Tibial nerve (tissue), 4 donors: ENCODE measurements around the gene KLF13. TPM values are rescaled to one million over a fixed set of nuclear protein-coding genes. Genes with fewer than 3 reads are reported as not detected.

Source experiments
- DNase-seq, 2 donors: peaks; one replicate each; pipeline ENCODE4 v3.0.0-alpha.2; 2019; ENCODE audit warnings: low spot score in 2 of 2
- H3K27ac ChIP-seq, 4 donors: fragments of 200-600 bp; sonication (generic) in 3 of 4; one replicate each; pipeline ENCODE4 v1.5.1; 2017 to 2019; ENCODE audit warnings: mild to moderate bottlenecking in 1 of 4
- H3K27me3 ChIP-seq, 2 donors: fragments of 200-600 bp; sonication (generic) in 1 of 2; one replicate each; pipeline versions ENCODE4 v1.5.1 to v1.6.0; 2017 to 2019
- H3K36me3 ChIP-seq, 3 donors: fragments of 200-600 bp; sonication (generic); one replicate each; pipeline ENCODE4 v1.5.1; 2018 to 2019
- H3K4me1 ChIP-seq, 4 donors: fragments of 200-600 bp; sonication (generic) in 3 of 4; one replicate each; pipeline ENCODE4 v1.5.1; 2017 to 2019
- H3K4me3 ChIP-seq, 4 donors: fragments of 200-600 bp; sonication (generic) in 3 of 4; one replicate each; pipeline ENCODE4 v1.5.1; 2017 to 2019; ENCODE audit warnings: mild to moderate bottlenecking in 1 of 4, moderate library complexity in 1 of 4
- H3K9me3 ChIP-seq, 4 donors: fragments of 200-600 bp; sonication (generic) in 3 of 4; one replicate each; pipeline ENCODE4 v1.5.1; 2017 to 2019
- EP300 ChIP-seq, 2 donors: sonication (generic); formaldehyde crosslinking; IDR thresholded peaks; one replicate each; pipeline ENCODE4 v1.6.1; 2017; ENCODE audit warnings: antibody characterized with exemption in 2 of 2, mild to moderate bottlenecking in 1 of 2
- POLR2A ChIP-seq, 2 donors: fragments of 450-650 bp; IDR thresholded peaks; one replicate each; pipeline ENCODE4 v1.6.1; 2017; ENCODE audit warnings: antibody characterized with exemption in 2 of 2, mild to moderate bottlenecking in 2 of 2, moderate library complexity in 2 of 2
- WGBS, 2 donors: methylation state at CpG; one replicate each; pipeline ENCODE4 v1.1.5; 2018; 5-methylcytosine and 5-hydroxymethylcytosine counted together
- total RNA-seq, 4 donors: library from RNA; depleted of rRNA; stranded (reverse); fragments of >200 nt; gene quantifications; one replicate each; pipeline ENCODE4 v1.1.0, GENCODE V29; 2016
- TF ChIP-seq, protein P1 (sequence below), 5 experiments: fragments of 200-600 bp in 3 of 5; fragments of 450-650 bp in 2 of 5; sonication (generic) in 3 of 5; IDR thresholded peaks; one replicate each; pipeline ENCODE4 v1.5.1; 2016 to 2019; ENCODE audit warnings: antibody characterized with exemption in 5 of 5, mild to moderate bottlenecking in 3 of 5, moderate library complexity in 2 of 5

Gene KLF13
- total RNA-seq, 4 donors from 2014 or later: 61.2 to 77.9 (median 75.1) TPM

DNA sequence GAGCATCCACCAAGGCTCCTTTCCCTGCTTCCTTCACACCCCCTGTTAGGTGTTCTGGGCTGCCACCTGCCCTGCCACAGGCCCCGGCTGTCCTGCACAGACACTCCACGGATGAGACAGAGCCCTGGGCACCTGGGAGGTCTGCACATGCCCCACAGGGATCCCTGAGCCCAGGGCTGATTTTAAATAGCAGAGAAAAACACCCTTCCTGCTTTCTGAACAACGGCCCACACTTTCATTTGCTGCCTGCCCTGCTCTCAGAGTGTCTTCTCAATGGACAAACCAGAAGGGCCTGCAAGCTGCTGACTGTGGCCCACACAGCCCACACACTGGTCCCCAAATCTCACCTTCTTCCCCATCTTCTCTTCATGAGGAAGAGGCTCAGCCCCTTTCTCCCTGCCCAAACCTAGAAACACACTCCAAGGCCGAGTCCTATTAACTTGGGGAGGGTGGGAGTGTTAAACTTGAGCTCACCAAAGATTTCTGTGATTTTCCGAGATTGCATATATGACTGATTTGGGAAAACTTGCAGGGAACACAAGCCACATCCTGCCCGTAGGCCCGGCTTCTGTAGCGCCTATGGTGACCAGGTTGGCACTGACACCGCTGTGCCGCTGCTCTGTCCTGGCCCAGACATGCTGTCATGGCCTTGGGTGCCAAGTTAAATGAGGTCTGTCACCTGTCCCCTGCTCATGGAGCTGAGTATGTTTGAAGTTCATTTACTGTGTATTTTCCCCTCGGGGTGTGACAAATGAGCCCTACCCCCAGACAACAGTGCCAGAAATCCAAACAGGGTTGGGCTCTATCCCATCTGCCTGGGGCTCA, 47.2 kb upstream of the KLF13 start:
- Histone ChIP-seq H3K27ac (peak overlapping the region; percentile 53 to 91 (median 78)), H3K9me3 (no peaks in the 10 kb centered on the region), H3K4me1 (peaks cover 0 to 39% (median 14%) of the 10 kb centered on the region in 4 donors), H3K27me3 (no peaks in the 10 kb centered on the region), H3K36me3 (no peaks in the 10 kb centered on the region), H3K4me3 (no peak overlapping the region)
- 53 to 63% methylated on average over 11 of the region's 11 CpGs for WGBS, 2 donors
- TF ChIP-seq EP300 (IDR thresholded peaks at IDR 0.05): no peak
- TF ChIP-seq POLR2A (IDR thresholded peaks at IDR 0.05): no peak
- TF ChIP-seq, protein P1, sequence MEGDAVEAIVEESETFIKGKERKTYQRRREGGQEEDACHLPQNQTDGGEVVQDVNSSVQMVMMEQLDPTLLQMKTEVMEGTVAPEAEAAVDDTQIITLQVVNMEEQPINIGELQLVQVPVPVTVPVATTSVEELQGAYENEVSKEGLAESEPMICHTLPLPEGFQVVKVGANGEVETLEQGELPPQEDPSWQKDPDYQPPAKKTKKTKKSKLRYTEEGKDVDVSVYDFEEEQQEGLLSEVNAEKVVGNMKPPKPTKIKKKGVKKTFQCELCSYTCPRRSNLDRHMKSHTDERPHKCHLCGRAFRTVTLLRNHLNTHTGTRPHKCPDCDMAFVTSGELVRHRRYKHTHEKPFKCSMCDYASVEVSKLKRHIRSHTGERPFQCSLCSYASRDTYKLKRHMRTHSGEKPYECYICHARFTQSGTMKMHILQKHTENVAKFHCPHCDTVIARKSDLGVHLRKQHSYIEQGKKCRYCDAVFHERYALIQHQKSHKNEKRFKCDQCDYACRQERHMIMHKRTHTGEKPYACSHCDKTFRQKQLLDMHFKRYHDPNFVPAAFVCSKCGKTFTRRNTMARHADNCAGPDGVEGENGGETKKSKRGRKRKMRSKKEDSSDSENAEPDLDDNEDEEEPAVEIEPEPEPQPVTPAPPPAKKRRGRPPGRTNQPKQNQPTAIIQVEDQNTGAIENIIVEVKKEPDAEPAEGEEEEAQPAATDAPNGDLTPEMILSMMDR (IDR thresholded peaks at IDR 0.05): no peak
- DNase-seq: no peak

DNA sequence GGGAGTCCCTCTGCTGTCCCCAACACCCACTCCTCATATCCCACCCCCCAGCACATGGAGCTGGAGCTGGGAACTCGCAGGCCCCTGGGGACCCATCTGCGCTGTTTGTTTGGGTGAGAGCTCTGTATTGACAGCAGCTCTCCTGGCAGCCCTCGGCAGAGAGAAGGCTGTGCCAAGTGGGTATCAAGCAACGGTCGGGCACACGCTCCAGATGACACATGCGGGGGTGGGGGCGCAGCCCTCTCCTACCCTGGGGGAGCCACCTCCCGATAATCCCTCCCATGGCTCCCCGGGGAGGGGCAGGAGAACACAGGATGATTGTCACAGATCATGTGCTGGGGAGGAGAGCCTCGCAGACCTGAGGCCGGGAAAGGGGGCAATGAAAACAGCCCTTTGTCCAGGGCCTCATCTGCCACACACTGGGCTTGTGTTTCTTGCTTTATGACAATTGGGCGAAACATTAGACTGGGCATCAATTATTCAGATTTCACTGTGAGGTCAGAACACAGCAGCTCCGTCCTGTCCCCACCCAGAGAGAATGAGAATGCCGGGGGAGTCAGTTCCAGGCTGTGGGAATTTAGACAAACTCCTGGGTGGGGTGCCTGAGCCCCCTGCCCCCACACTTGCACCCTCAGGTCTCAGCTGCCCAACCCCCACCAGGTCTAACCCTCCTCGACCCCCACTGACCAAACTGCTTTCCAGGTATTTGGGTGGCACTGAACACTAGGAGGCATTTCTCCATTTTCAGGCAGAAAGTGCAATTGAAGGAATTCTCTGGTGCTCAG, 46.4 kb upstream of the KLF13 start:
- no peaks in the 10 kb centered on the region for H3K36me3 ChIP-seq
- H3K4me1 ChIP-seq: peaks cover 0 to 39% (median 14%) of the 10 kb centered on the region in 4 donors
- TF ChIP-seq, protein P1 (IDR thresholded peaks at IDR 0.05): no peak
- peak in 1 of 2 donors; percentile 93 for TF ChIP-seq EP300 (IDR thresholded peaks at IDR 0.05)
- no peak overlapping the region for H3K4me3 ChIP-seq
- DNase-seq: no peak
- WGBS, 2 donors: 51 to 52% methylated on average over 12 to 15 of the region's 16 CpGs
- peak overlapping the region; percentile 53 to 91 (median 78) for H3K27ac ChIP-seq
- no peaks in the 10 kb centered on the region for H3K9me3 ChIP-seq
- H3K27me3 ChIP-seq: no peaks in the 10 kb centered on the region

- WGBS, 2 donors: 30 to 32% methylated on average over 6 of the region's 6 CpGs
- peak overlapping the region in 3 of 4 donors; percentile 68 to 89 (median 85) for H3K27ac ChIP-seq
- no peak overlapping the region for H3K4me3 ChIP-seq
- H3K27me3 ChIP-seq: no peaks in the 10 kb centered on the region
- no peak for DNase-seq
- no peaks in the 10 kb centered on the region for H3K9me3 ChIP-seq
- TF ChIP-seq EP300 (IDR thresholded peaks at IDR 0.05) (no peak), POLR2A (IDR thresholded peaks at IDR 0.05) (no peak)
- TF ChIP-seq, protein P1 (IDR thresholded peaks at IDR 0.05): no peak
- no peaks in the 10 kb centered on the region for H3K36me3 ChIP-seq
- peaks cover 0 to 39% (median 14%) of the 10 kb centered on the region in 4 donors for H3K4me1 ChIP-seq
Observed at GRCh38 chr15:31280831-31281216, 45.8 kb upstream of the KLF13 start.

- Histone ChIP-seq H3K9me3 (peaks cover 0 to 7% (median 0%) of the 10 kb centered on the region in 4 donors), H3K27me3 (no peaks in the 10 kb centered on the region), H3K4me1 (peaks cover 0 to 32% (median 14%) of the 10 kb centered on the region in 4 donors), H3K36me3 (no peaks in the 10 kb centered on the region), H3K27ac (no peak overlapping the region), H3K4me3 (no peak overlapping the region)
- 96 to 97% methylated on average over 4 of the region's 4 CpGs for WGBS, 2 donors
- DNase-seq: no peak
- TF ChIP-seq EP300 (IDR thresholded peaks at IDR 0.05) (no peak), POLR2A (IDR thresholded peaks at IDR 0.05) (no peak)
- TF ChIP-seq, protein P1 (IDR thresholded peaks at IDR 0.05): no peak
Observed at GRCh38 chr15:31283043-31283442, 43.6 kb upstream of the KLF13 start.
